ENCODE data around the gene ALPL. TPM values are rescaled to one million over a fixed set of nuclear protein-coding genes. Genes with fewer than 3 reads are reported as not detected.

ALPL gene
- total RNA-seq, 1 donor from 2014 or later: 10.0 TPM

GRCh38 chr1:21530368-21531016, 21.3 kb downstream of the ALPL start:
- H3K36me3 Mint-ChIP-seq (ENCODE audit: unreplicated experiment): no peaks in the 10 kb centered on the region
- no peak overlapping the region for H3K27ac Mint-ChIP-seq (ENCODE audit: unreplicated experiment)
- no peak for DNase-seq
- H3K4me1 Mint-ChIP-seq (ENCODE audit: low read depth, unreplicated experiment): no peaks in the 10 kb centered on the region
- TF ChIP-seq CTCF (IDR thresholded peaks at IDR 0.05; ENCODE audit: partially characterized antibody, unreplicated experiment): no peak
- H3K27me3 Mint-ChIP-seq (ENCODE audit: unreplicated experiment): peaks cover 6% of the 10 kb centered on the region
- no peak overlapping the region for H3K4me3 Mint-ChIP-seq (ENCODE audit: unreplicated experiment)
- no peaks in the 10 kb centered on the region for H3K9me3 Mint-ChIP-seq (ENCODE audit: unreplicated experiment)

- H3K27ac Mint-ChIP-seq (ENCODE audit: unreplicated experiment): no peak overlapping the region
- H3K4me3 Mint-ChIP-seq (ENCODE audit: unreplicated experiment): no peak overlapping the region
- no peak for DNase-seq
- H3K36me3 Mint-ChIP-seq (ENCODE audit: unreplicated experiment): no peaks in the 10 kb centered on the region
- no peaks in the 10 kb centered on the region for H3K4me1 Mint-ChIP-seq (ENCODE audit: low read depth, unreplicated experiment)
- no peaks in the 10 kb centered on the region for H3K9me3 Mint-ChIP-seq (ENCODE audit: unreplicated experiment)
- H3K27me3 Mint-ChIP-seq (ENCODE audit: unreplicated experiment): peaks cover 6% of the 10 kb centered on the region
- TF ChIP-seq CTCF (IDR thresholded peaks at IDR 0.05; ENCODE audit: partially characterized antibody, unreplicated experiment): no peak
Observed at GRCh38 chr1:21531241-21531640, 22.0 kb downstream of the ALPL start.

- H3K27me3 Mint-ChIP-seq (ENCODE audit: unreplicated experiment): peaks cover 6% of the 10 kb centered on the region
- no peaks in the 10 kb centered on the region for H3K9me3 Mint-ChIP-seq (ENCODE audit: unreplicated experiment)
Observed at GRCh38 chr1:21532496-21532895, 23.3 kb downstream of the ALPL start.

DNA sequence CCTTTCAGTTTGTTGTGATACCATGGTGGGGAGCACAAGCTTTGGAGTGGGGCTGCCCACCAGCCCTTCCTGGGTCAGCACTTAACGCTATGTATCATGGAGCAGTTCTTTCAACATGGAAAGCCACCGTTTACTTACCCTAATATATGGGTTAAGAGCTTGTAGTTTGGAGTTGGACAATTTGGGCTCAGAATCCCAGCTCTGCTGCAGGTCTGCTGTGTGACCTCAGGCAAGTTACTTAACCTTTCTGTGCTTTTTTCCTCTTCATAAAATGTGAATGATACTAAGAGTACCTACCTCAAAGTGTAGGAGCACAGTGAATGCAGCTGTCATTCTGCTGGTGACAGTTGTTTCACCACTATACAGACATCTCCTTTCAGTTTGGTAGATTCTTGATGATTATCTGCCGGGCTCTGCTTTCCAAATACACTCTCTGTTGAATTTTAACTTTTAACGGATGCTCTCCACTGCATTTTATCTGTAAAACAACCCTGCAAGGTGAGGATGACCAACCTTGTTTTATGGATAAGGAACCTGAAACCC, 23.8 kb downstream of the ALPL start:
- peaks cover 4% of the 10 kb centered on the region for H3K4me1 Mint-ChIP-seq (ENCODE audit: low read depth, unreplicated experiment)

More at GRCh38 chr1:21532496-21532895, 23.3 kb downstream of the ALPL start:
- Mint-ChIP-seq H3K4me1 (ENCODE audit: low read depth, unreplicated experiment) (no peaks in the 10 kb centered on the region), H3K4me3 (ENCODE audit: unreplicated experiment) (no peak overlapping the region), H3K27ac (ENCODE audit: unreplicated experiment) (no peak overlapping the region), H3K36me3 (ENCODE audit: unreplicated experiment) (no peaks in the 10 kb centered on the region)
- no peak for TF ChIP-seq CTCF (IDR thresholded peaks at IDR 0.05; ENCODE audit: partially characterized antibody, unreplicated experiment)
- DNase-seq: no peak

More for the DNA sequence above, 23.8 kb downstream of the ALPL start:
- no peak for DNase-seq
- peaks cover 6% of the 10 kb centered on the region for H3K27me3 Mint-ChIP-seq (ENCODE audit: unreplicated experiment)
- H3K4me3 Mint-ChIP-seq (ENCODE audit: unreplicated experiment): no peak overlapping the region
- H3K27ac Mint-ChIP-seq (ENCODE audit: unreplicated experiment): no peak overlapping the region
- TF ChIP-seq CTCF (IDR thresholded peaks at IDR 0.05; ENCODE audit: partially characterized antibody, unreplicated experiment): no peak
- H3K9me3 Mint-ChIP-seq (ENCODE audit: unreplicated experiment): no peaks in the 10 kb centered on the region
- no peaks in the 10 kb centered on the region for H3K36me3 Mint-ChIP-seq (ENCODE audit: unreplicated experiment)
